SKM-1 (cell line): ENCODE measurements around the gene WAC.

Experiments
- DNase-seq: peaks from one replicate; lab custom pipeline; 2025; ENCODE audit not compliant: unreplicated experiment; lab: John Stamatoyannopoulos, UW

WAC gene

DNA sequence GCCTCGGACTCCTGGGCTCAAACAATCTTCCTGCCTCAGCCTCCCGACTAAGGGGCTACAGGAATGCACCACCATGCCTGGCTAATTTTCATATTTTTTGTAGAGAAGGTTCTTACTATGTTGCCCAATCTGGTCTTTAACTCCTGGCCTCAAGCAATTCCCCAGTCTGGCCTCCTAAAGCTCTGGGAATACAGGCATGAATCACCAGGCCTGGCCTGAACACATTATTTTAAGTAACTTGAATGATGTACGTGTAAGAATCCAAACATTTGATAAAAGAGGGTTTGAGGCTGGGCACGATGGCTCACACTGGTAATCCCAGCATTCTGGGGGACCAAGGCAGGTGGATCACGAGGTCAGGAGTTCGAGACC lies 131.4 kb downstream of the WAC start:
- DNase-seq, result no peak

GRCh38 chr10:28666751-28667467 lies 134.0 kb downstream of the WAC start:
- DNase-seq, result no peak

DNA sequence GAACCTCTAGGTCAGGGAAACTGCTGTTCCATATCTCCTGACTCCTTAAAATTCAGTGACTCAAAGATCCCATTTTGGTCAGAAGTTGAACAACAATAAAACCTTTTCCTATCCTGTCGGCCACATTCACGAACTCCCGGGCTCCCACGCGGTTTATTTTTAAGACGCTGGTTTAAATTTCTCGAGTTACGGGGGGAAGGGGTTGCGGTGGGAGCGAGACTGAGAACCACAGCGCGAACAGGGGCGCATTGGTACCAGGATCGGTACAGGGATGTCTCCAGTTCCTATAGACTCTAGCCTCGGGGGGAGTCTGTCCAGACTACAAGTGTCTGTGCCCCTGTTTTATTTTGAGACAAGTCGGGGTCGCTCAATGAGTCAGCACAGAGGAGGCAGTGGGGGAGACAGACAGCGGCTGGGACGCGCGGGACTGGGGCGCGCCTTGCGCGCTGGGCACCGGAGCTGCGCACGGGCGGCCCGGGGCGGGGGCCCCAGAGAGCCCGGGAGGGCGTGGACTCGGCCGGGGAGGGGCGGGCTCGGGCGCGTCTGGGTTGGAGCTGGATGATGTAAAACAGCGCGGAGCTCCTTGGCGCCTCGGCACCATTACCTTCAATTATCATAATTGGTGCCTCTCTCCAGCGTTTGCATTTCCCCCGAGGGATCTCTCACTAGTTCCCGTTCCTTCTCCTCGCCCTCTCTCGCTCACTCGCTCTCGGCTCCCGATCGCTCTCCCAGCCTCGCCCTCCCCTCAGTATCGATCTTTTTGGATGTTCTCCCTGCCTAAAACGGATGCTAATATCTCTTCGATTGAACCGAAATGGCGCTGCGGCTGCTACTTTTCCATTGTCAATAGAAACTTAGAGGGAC lies 135.7 kb downstream of the WAC start:
- no peak for DNase-seq

GRCh38 chr10:28669227-28670173 lies 136.6 kb downstream of the WAC start:
- DNase-seq, result no peak
